HG03103 (cell line): ENCODE results near the gene SIL1.
"Not testable (repeated sequence)": the region's sequence is repeated elsewhere in the genome, so short reads cannot be mapped to it uniquely, and the experiment has no call there.

Source experiments
- ATAC-seq: cut with Tn5 transposase; IDR thresholded peaks from one replicate; pipeline ENCODE4 v1.9.1; 2021; ENCODE audit warnings: low read depth; ENCODE audit not compliant: unreplicated experiment

SIL1 gene

GRCh38 chr5:139116100-139116655, 82.0 kb downstream of the SIL1 start:
- ATAC-seq, result no peak

- ATAC-seq, result no peak
Measured at GRCh38 chr5:139113892-139114291, 84.3 kb downstream of the SIL1 start.

DNA sequence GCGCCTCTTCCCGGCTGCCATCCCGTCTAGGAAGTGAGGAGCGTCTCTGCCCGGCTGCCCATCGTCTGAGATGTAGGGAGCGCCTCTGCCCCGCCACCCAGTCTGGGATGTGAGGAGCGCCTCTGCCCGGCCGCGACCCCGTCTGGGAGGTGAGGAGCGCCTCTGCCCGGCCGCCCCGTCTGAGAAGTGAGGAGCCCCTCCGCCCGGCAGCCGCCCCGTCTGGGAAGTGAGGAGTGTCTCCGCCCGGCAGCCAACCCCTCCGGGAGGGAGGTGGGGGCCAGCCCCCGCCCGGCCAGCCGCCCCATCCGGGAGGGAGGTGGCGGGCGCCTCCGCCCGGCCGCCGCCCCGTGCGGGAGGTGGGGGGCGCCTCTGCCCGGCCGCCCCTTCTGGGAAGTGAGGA, 85.8 kb downstream of the SIL1 start:
- ATAC-seq, result not testable (repeated sequence)

- ATAC-seq, result no peak
Measured at GRCh38 chr5:139110526-139111168, 87.5 kb downstream of the SIL1 start.

DNA sequence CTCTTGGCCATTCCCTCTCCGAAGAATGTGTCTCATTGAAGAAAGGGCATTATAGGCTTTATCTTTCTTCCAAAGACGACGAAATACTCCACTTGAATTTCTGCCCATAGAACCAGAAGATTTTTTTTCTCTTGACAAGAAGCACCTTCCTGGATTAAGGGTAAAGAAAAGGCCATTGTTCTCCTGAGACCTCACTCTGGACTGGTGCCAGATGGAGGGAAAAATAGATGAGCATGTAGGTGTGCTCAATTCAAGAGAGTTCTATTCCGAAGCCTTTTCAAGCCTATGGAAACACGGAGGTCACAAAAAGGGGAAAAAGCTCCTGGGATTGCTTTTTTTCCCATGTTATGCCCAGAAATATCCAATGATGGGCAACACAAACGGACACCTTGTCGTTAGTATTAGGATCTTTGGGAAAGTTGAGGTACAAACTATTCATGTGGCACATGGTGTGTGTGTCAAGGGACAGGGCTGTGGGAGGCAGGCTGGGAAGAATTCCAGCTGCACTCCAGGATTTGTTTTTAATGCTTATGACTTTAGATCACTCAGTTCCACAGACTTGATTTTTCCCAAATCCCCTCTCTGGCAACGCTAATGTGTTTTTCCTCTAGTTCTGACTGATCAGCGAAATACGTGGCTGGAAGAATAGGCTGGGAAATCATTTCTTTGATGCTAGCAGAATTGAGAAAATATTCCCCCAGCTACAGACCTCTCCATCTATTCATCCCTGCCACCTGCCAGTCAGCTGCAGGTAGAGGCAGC, 89.9 kb downstream of the SIL1 start:
- ATAC-seq, result no peak

- no peak for ATAC-seq
Measured at GRCh38 chr5:139105621-139106071, 92.5 kb downstream of the SIL1 start.

GRCh38 chr5:139104577-139105276, 93.4 kb downstream of the SIL1 start:
- ATAC-seq, result no peak

- ATAC-seq, result no peak
Measured at GRCh38 chr5:139103762-139104161, 94.4 kb downstream of the SIL1 start.

DNA sequence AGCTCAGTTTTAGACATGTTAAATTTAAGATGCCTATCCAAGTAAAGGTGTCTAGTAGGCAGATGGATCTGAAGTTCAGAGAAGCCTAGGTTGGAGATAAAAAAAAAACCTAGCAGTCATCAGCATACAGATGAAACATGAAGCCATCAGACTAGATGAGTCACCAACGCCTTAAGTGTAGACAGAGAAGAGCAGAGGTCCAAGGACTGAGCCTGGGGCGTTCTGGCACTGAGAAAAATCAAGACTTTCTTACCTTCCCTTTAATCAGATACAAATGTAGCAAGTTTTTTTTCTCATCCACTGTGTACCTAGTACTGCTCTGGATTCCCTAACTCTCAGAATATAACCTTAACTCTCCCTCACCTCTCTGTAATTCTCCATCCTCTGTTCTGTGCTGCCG, 97.3 kb downstream of the SIL1 start:
- no peak for ATAC-seq

GRCh38 chr5:139094154-139095131, 103.7 kb downstream of the SIL1 start:
- peak; percentile 87 for ATAC-seq

- ATAC-seq, result no peak
Measured at GRCh38 chr5:139092741-139093343, 105.3 kb downstream of the SIL1 start.

DNA sequence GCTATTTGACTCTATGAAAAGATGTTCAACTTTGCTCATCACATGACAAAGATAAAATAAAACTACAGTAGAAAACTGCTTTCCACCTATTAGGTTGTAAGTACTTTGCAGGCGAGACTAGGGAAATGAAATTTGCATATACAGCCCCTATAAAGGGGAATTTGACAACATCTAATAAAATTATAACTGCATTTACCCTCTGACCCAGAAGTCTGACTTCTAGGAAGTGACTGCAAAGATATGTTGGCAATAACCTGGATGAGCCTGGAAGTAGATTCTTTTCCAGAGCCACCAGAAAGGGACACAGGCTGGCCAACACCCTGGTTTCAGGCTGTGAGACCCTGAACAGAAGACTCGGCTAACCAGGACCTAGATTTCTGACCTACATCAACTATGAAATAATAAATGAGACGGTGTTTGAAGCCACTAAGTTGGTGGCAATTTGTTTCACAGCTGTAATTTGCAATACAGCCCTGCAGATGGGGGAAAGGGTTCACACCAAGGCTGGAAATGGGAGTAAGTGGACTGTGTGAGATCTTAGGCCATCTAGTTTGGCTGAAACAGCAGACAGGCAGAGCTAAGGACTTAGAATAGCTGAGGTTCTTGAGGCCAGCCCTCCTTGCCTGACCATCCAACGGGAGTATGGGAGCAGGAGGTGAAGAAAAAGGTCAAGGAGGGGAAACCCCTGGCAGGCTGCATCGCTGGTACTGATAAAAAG, 106.6 kb downstream of the SIL1 start:
- ATAC-seq, result no peak

DNA sequence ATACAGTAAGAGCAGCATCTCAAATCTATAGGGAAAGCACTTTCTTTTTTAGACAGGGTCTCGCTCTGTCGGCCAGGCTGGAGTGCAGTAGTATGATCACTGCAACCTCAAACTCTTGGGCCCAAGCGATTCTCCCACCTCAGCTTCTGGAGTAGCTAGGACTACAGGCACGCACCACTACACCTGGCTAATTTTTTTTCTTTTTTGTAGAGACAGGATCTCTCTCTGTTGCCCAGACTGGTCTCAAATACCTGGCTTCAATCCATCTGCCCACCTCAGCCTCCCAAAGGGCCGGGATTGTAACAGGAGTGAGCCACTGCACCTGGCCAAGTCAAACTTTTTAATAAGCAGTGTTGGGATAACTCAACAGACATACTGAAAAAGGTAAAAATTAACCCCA, 107.6 kb downstream of the SIL1 start:
- no peak for ATAC-seq

- ATAC-seq, result no peak
Measured at GRCh38 chr5:139088024-139088423, 110.1 kb downstream of the SIL1 start.

DNA sequence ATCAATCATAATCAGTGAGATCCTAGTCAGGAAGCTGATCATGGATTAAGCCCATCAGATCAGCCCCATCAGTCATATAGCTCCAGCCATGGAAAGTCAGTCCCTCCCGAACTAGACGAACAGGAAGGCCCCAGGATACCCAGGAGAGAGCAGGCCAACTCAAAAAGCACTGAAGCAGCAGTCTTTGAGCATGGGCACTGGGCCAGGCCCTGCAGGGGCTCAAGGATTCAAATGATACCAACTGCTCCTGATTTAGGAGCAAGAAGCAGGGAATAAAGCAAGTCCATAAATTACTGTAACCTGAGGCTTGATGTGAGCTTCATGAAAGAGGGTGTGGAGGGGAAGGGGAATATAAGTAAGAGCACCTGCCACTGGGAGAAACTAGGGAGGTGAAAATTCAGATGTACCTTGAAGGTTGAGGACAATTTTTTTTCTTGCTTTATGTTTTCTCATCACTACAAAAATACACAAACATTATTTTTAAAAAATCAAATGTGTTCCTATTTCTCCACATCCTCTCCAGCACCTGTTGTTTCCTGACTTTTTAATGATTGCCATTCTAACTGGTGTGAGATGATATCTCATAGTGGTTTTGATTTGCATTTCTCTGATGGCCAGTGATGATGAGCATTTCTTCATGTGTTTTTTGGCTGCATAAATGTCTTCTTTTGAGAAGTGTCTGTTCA, 115.2 kb downstream of the SIL1 start:
- no peak for ATAC-seq

DNA sequence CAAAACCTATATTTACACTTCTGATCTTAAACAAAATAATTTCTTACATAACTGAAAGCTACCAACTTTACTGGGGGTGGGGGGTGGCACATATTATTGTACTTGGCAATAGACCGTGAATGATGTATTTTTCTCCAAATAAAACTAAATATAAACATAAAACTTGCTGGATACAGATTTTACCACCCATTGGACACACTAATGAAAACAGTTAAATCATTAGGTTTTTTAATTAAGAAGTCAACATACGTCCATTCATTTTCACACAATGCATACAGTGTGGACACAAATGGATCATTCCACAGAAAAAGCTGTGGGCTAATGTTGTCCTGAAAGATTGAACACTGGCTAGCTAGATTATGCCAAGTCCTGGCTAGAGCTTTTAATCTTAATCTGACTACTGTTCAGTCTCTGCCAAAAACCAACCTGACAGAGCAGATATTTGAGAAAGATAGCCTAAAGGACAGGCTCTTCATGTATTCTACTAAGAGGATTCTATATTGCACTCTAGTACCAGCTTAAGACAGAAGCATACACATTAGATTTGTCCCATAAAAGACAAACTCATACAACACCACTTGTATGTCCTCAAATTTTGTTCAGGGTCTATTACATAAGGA, 118.1 kb downstream of the SIL1 start:
- ATAC-seq, result no peak

GRCh38 chr5:139079225-139079990, 118.8 kb downstream of the SIL1 start:
- no peak for ATAC-seq
